Endothelial cell of umbilical vein (primary cell): Measurements from ENCODE around the gene ITM2C.

Source experiments
- EZH2 ChIP-seq: IDR thresholded peaks from 2 replicates; pipeline ENCODE4 v1.6.1; 2012; ENCODE audit warnings: borderline replicate concordance, low read depth, mild to moderate bottlenecking, moderate library complexity, low read length, inconsistent platforms; ENCODE audit not compliant: severe bottlenecking
- FOS ChIP-seq: IDR thresholded peaks from 2 replicates; pipeline ENCODE4 v1.6.1; 2011; ENCODE audit warnings: mild to moderate bottlenecking, low read length, moderate library complexity, borderline replicate concordance; ENCODE audit not compliant: insufficient read depth
- GATA2 ChIP-seq: IDR thresholded peaks from 2 replicates; pipeline ENCODE4 v1.7.0; 2011; ENCODE audit warnings: low read depth, mild to moderate bottlenecking, moderate library complexity, mixed read lengths, low read length; ENCODE audit not compliant: insufficient read length, insufficient read depth
- JUN ChIP-seq: IDR thresholded peaks from 2 replicates; pipeline ENCODE4 v1.6.1; 2011; ENCODE audit warnings: borderline replicate concordance, low read depth; ENCODE audit not compliant: insufficient read length, insufficient read depth
- MYC ChIP-seq: IDR thresholded peaks from one replicate; pipeline ENCODE4 v1.6.1; 2011; ENCODE audit warnings: mild to moderate bottlenecking, low read depth, low read length
- POLR2A ChIP-seq: IDR thresholded peaks from 2 replicates; pipeline ENCODE4 v1.6.1; 2012; ENCODE audit warnings: low read depth, mild to moderate bottlenecking, control low read depth, low read length
- POLR2AphosphoS5 ChIP-seq: IDR thresholded peaks from 2 replicates; pipeline ENCODE4 v1.6.1; 2012; ENCODE audit warnings: low read depth, mild to moderate bottlenecking, control low read depth, low read length, moderate library complexity; ENCODE audit not compliant: insufficient read depth
- TF ChIP-seq, protein P1 (sequence below), 2 donors: IDR thresholded peaks; 1 replicate in 1 of 2; 2 replicates in 1 of 2; pipeline ENCODE4 v1.5.1; 2011; ENCODE audit warnings: low read length in 2 of 2, mild to moderate bottlenecking in 2 of 2, moderate library complexity in 2 of 2, control low read depth in 1 of 2, inconsistent platforms in 1 of 2, low read depth in 1 of 2; ENCODE audit not compliant: insufficient read depth in 1 of 2; ENCODE audit errors: extremely low read depth in 1 of 2
- TF ChIP-seq, protein P2 (sequence below): IDR thresholded peaks from 2 replicates; pipeline ENCODE4 v1.6.1; 2011; ENCODE audit not compliant: insufficient read depth, insufficient read length

DNA sequence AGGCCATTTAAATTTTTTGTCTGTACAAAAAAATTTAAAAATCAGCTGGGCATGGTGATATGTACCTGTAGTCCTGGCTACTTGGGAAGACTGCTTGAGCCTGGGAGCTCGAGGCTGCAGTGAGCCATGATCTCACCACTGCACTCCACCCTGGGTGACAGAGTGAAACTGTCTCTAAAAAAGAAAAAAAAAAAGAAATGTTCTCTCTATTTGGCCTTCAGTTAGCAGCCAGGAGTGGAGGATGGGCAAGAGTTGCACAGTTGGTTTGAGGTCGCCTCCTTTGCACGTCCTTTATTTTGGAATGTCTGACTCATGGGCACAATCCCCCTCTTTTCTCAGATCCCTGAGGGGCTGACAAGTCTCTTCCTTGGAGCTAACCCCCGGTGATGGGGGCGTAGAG lies 26.3 kb downstream of the ITM2C start:
- no peak for TF ChIP-seq EZH2
- TF ChIP-seq JUN, result no peak
- TF ChIP-seq POLR2A, result no peak
- TF ChIP-seq, protein P1, sequence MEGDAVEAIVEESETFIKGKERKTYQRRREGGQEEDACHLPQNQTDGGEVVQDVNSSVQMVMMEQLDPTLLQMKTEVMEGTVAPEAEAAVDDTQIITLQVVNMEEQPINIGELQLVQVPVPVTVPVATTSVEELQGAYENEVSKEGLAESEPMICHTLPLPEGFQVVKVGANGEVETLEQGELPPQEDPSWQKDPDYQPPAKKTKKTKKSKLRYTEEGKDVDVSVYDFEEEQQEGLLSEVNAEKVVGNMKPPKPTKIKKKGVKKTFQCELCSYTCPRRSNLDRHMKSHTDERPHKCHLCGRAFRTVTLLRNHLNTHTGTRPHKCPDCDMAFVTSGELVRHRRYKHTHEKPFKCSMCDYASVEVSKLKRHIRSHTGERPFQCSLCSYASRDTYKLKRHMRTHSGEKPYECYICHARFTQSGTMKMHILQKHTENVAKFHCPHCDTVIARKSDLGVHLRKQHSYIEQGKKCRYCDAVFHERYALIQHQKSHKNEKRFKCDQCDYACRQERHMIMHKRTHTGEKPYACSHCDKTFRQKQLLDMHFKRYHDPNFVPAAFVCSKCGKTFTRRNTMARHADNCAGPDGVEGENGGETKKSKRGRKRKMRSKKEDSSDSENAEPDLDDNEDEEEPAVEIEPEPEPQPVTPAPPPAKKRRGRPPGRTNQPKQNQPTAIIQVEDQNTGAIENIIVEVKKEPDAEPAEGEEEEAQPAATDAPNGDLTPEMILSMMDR (IDR thresholded peaks at IDR 0.05; ENCODE audit: extremely low read depth in 1 of 2, insufficient read depth in 1 of 2, low read depth in 1 of 2, low read length in 2 of 2), result no peak
- TF ChIP-seq, protein P2, sequence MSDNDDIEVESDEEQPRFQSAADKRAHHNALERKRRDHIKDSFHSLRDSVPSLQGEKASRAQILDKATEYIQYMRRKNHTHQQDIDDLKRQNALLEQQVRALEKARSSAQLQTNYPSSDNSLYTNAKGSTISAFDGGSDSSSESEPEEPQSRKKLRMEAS, result no peak
- TF ChIP-seq POLR2AphosphoS5, result no peak
- no peak for TF ChIP-seq MYC
- no peak for TF ChIP-seq FOS
- TF ChIP-seq GATA2, result no peak
